EL (cell line): ENCODE results near the gene GLUD1.
A peak's percentile ranks its signal among the peaks of the same experiment; 100 is the strongest.
"Not testable (repeated sequence)": the region's sequence is repeated elsewhere in the genome, so short reads cannot be mapped to it uniquely, and the experiment has no call there.

Source experiments
- DNase-seq: peaks from one replicate; pipeline ENCODE4 v3.0.0-alpha.2; 2016

GLUD1 gene

DNA sequence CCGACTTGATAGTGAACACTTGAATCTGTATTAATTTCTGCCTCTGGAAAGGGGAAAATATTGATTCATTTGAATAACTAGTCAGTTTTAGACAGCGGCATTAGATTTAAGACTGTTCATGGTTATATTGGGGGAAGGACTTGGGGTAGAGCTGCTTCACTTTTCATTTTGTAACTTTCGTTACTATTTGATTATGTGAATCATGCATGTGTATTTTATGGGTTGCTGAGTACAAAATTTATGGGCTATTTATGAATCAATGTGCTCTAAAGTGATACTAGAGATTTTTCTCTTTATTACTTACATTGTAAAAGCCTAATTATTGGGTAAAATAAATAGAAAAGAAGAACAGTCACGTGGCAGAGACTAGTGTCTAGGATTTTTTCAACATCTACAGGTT lies 4.9 kb downstream of the GLUD1 start:
- no peak for DNase-seq

DNA sequence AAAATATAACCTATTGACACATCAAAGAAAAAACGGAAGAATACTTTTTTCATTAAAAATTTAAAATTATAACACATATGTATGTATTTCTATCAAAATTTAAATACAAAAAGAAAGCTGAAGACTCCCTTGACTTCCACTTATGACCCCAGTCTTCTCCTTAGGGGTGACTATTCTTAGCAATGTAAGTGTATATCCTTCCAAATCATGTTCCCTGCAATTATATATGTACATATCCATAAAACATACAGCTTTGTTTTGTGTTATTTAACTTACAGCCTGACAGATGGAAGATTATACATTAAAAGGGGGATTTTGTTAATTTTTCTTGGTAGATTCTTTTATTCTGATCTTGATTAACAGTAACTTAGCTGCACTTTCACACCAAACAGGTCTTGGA lies 9.1 kb downstream of the GLUD1 start:
- DNase-seq = no peak

DNA sequence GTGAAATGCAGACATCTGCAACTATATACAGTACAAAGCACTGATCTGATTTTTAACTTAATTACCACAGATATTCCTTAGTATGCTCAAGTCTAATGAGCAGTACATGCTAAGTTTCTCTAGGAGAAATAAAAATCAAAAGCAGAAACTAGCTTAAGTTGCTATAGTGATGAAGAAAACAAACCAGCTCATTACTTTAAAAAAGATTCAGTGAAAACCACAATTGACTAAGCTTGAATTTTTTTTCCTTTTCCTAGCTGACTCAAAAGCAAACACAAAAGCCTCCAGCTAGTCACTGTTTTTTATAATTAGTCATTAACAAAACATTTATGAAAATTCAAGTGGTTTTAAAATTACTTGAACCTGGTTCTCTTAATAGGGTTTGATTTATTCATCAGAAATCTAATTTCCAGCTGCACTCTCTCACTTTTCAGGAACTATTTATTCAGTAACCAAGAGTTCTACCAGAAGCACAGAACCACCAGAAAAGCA lies 10.3 kb downstream of the GLUD1 start:
- DNase-seq = peak; percentile 78

DNA sequence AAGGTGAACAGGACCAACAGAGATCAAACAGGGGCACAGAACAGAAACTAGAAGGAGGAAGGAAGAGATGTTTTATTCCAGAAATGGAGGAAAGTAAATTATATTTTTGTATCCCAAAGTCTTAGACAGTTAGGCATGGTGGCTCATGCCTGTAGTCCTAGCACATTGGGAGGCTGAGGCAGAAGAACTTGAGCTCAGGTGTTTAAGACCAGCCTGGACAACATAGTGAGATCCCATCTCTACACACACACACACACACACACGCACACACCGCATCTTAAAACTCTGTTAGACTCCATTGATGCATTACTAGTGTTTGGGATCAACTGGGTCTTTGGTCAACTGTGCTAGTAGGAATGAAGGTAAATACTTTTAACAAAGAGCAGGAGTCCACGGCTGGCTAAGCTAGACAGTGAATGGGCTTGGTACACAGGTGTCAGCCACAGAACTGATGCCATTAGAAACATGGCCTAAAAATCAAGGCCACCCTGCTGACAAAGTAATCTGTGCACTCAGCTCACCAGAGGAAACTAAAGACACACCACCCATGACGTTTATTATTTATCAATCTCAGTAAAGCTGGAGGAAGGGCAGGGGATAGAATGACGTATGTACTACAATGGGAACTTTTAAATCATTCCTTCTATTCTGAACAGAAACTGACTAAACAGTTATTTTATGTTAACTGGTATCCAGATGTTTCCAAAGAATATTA lies 10.9 kb downstream of the GLUD1 start:
- peak; percentile 72 for DNase-seq

DNA sequence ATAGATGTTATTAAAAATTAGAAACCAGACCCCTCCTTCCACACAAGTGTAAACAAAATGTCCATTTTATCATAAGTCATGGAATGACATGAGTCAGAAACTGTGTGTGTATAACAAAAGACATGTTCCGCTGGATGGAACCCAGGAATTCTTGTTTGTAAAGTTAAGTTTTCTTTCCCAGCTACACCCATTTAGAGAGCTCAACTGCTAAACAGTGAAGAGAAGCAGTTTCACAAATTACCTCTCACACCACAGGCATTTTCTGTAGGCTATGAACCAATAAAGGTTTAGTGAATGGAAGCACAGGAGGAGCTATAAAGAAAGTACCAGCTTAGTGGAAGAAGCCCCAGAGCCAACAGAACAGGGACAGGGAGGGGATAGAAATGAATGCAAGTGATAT lies 12.4 kb downstream of the GLUD1 start:
- peak; percentile 67 for DNase-seq

DNA sequence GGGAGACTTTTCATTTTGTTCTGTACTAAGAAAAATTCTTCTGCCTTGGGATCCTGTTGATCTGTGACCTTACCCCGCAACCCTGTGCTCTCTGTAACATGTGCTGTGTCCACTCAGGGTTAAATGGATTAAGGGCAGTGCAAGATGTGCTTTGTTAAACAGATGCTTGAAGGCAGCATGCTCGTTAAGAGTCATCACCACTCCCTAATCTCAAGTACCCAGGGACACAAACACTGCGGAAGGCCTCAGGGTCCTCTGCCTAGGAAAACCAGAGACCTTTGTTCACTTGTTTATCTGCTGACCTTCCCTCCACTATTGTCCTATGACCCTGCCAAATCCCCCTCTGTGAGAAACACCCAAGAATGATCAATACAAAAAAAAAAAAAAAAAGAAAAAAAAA lies 13.1 kb downstream of the GLUD1 start:
- not testable (repeated sequence) for DNase-seq

DNA sequence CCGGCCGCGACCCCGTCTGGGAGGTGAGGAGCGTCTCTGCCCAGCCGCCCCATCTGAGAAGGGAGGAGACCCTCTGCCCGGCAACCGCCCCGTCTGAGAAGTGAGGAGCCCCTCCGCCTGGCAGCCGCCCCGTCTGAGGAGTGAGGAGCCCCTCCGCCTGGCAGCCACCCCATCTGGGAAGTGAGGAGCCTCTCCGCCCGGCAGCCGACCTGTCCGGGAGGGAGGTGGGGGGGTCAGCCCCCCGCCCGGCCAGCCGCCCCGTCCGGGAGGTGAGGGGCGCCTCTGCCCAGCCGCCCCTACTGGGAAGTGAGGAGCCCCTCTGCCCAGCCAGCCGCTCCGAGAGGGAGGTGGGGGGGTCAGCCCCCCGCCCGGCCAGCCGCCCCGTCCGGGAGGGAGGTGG lies 14.0 kb downstream of the GLUD1 start:
- not testable (repeated sequence) for DNase-seq

GRCh38 chr10:87079106-87079836 lies 15.4 kb downstream of the GLUD1 start:
- DNase-seq = peak; percentile 13

DNA sequence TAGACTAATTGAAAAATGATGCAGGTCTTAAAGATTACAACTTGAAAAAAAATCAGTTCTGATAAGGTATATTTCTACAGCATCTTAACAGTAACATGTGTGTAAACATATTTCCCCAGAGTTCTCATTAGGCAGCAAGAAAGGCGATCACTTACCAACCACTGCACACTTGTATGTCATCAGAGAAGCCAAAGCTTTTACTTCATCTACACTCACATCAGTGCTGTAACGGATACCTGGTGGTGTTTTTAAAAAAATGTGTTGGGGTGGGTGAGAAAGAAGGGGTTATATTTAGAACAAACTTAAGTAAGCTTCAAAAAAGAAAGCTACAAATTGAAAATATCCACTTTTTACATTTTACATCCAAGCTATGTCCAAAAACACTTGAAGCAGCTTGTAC lies 18.2 kb downstream of the GLUD1 start:
- not testable (repeated sequence) for DNase-seq

- no peak for DNase-seq
Measured at GRCh38 chr10:87072449-87072848, 22.2 kb downstream of the GLUD1 start.

DNA sequence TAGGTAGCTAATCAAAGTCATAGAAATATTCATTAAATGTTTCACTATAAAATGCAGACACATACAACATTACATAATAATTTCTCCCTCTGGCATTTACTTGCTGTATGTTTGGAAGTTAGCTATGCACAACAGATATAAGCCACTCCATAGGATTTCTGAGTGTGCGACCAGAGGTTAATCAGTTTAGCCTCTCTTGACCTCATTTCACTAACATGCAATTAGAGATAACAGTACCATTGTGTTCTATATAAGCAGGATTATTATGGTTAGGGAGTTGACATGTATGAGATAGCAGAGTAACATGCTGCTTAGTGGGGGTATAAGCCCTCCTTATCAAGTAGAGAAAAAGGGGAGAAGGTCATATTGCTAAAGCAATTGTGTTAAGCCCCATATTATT lies 26.4 kb downstream of the GLUD1 start:
- no peak for DNase-seq

DNA sequence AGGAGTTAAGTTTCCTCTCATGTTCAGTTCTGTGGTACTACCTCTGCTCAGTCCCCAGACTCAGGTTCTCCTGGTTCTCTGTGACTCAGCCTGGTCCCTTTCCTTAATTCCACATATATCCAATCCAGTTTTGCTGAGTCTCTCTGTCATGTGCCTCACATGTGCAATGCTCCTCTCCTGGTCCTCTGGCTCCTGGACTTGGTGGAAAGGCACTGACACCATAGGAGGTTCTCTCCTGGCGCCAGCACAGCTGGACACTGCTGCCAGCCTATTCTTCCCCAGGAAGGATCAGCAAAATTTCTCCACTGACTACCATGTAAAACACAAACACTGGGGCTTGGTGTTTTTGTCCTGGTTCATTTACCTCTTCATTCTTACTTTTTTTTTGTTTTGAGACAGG lies 27.8 kb downstream of the GLUD1 start:
- no peak for DNase-seq

DNA sequence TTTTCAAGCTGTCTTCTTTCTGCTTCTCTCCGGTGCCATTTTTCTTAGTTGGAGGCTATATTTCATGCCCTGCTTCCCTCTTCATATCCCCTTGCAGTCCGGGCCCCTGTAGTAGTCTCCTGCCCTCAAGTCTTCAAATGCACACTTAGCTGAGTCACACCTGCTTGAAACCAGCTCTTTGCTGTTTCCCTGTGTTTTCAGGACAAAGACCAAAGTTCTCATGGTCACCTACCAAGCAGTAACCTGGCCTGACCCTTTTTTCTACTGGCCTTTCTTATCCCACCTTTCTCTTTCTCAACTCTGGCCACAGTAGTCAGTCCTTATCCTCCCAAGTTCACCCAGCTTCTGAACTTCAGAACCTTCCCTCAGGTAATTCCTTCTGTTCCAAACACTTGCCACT lies 28.5 kb downstream of the GLUD1 start:
- no peak for DNase-seq

DNA sequence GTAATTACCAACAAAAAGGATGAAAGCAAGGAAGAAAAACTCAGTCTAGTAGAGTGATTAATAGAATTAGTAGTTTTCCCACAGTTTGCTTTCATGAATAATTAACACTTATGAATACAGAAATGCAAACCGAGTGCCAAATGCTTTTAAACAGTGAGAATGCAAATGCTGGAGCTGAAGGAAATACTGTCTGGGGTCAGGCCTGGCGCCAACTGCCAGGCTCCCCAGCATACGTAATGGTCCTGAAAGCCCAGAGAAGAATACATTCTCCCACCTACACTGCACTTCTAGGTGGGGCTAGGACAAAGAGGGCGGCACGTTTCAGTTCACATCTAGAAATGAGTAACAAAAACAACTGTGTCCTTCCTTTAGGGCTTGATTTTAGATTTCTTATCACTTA lies 30.0 kb downstream of the GLUD1 start:
- DNase-seq = no peak

DNA sequence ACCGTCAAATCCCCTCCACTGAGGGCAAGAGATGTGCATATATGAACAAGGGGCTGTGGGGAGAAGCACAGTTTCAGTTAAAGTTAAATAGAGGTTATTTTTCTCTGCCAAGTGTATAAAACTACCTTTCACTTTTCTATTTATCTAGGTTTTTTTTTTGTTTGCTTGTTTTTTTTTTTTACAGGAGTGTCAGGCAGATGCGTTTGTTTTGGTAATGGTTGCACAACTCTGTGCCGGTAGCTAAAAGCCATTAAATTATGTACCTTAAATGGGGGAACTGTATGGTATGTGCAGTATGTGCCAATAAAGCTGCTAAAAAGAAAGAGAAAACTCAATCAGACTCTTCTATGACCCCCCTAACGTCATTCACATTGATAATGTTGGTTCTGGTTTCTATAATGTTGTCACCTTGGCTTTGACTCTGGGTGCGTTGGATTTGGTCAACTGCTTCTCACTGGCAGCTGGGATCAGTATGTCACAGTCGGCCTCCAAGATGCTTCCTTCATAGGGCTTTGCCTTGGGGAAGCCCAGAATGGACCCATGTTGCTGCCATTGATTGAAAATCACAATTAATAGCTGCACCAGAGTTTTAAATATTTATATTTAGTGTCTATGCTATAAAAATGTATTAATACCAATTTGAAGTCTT lies 34.2 kb downstream of the GLUD1 start:
- no peak for DNase-seq

- DNase-seq = no peak
Measured at GRCh38 chr10:87059401-87059800, 35.2 kb downstream of the GLUD1 start.

DNA sequence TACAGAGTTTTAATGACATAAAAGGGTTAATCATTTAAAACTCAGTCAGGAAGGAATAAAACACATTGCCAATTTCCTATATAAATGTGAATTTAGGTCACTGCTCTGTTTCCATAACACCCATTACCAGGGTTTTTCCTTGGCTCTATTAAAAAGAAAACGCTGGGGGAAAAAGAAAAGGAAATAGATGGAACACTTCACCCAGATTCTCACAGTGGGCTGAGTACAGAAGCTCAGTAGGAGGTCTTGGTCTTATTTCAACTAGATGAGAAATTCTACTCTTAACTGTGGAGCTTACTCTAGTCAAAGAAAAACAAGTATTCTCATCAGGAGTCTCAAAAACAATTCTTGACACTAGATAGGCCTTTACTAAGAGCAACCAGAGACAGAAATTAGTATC lies 36.5 kb downstream of the GLUD1 start:
- DNase-seq = no peak

DNA sequence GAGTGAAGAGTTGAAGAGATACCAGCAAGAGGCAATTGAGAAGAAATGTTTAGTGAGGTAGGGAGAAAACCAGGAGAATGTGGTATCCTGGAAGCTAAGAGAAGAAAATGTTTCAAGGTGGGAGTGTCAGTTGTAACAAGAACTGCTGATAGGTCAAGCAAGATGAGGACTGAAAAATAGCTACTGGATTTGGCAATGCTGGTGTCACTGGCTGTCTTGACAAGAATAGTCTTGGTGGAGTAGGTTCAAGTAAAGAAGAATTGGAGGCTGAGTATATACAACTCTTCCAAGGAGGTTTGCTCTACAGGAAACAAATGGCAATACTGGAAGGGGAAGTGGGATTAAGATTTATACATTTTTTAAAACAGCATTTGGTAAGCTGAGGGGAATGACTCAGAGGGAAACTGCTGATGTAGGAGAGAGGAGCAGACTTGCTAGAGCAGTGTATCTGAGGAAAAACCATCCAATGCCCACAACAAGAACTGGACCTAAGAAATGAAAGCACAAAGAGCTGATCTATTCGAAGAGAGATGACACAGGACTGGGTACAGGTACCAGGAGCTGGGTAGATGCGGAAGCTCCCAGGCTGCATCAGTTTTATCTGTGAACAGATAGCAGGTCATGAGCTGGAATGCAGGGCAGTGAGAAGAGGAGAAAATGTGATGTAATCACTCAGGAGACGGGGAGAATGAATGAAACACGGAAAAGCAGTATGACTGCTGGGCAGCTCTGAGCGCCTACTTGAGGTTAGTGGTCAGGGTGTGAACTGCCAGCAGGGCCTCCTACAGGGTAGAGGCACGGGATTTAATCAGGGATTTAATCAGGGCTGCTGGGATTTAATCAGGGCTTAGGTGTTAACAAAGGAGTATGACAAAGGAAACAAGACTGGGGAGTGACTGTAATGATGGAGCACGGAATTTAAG lies 40.0 kb downstream of the GLUD1 start:
- peak; percentile 75 for DNase-seq

- DNase-seq = no peak
Measured at GRCh38 chr10:87053577-87054181, 41.0 kb downstream of the GLUD1 start.

- no peak for DNase-seq
Measured at GRCh38 chr10:87053111-87053510, 41.5 kb downstream of the GLUD1 start.

GRCh38 chr10:87045434-87045938 lies 49.2 kb downstream of the GLUD1 start:
- no peak for DNase-seq

GRCh38 chr10:87043579-87043978 lies 51.1 kb downstream of the GLUD1 start:
- not testable (repeated sequence) for DNase-seq
